ENCODE measurements around the gene DEPDC7.
"Not testable (repeated sequence)": the region's sequence is repeated elsewhere in the genome, so short reads cannot be mapped to it uniquely, and the experiment has no call there.

The DEPDC7 gene

GRCh38 chr11:33015621-33016551 is at the start of gene DEPDC7:
DEPDC7 (plus strand) TSS chr11:33015878; CDS start chr11:33015956, 78 bp downstream.
- DNase-seq = peak; percentile 62

DNA sequence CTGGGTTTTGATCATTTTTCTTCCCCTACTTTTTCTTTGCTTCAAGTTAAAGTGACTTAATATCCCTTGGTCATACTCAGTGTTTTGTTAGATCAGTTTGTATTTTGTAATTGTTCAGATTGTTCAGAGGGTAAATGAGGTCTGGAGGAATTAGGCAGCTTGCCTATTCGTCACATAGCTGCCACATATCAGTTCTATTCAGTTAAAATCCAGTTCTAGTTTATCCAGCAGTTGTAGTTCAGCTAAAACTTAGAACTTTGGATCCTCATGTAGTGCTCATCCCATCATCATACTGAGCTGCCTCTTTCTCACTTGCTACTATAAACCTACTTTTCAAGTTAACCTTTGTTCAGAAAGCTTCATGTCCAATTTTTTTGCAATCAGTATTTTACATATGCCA is 47.1 kb upstream of the DEPDC7 start:
- DNase-seq = no peak

DNA sequence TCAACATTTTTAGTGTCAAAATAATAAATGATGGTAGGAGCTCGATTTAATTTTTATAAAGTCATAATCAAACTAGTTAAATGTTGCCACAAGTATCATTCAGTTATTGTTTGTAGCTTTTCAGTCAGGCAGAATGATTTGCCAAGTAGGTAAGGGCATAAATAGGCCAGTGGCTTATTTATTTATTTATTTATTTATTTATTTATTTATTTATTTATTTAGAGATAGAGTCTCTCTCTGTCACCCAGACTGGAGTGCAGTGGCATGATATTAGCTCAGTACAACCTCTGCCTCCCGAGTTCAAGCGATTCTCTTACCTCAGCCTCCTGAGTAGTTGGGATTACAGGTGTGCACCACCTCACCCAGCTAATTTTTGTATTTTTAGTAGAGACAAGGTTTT is 43.4 kb upstream of the DEPDC7 start:
- not testable (repeated sequence) for DNase-seq

GRCh38 chr11:32972781-32973180 is 42.9 kb upstream of the DEPDC7 start:
- no peak for DNase-seq

DNA sequence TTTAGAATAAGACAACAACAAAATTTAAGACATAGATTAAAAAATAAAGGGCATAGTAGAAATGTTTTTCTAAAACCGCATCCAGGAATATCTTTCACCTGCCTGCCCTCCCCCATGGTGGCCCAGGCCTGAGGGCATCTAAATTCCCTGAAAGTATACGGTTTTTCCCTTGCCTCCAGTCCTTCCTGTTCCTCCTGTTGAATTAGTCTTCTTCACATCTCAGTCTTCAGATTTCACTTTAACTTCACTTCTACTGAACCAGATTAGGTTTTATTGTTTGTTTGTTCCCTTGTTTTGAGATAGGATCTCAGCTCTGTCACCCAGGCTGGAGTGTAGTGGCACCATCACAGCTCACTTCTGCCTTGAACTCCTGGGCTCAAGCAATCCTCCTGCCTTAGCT is 33.1 kb upstream of the DEPDC7 start:
- no peak for DNase-seq

GRCh38 chr11:32983506-32983905 is 32.2 kb upstream of the DEPDC7 start:
- DNase-seq = no peak

DNA sequence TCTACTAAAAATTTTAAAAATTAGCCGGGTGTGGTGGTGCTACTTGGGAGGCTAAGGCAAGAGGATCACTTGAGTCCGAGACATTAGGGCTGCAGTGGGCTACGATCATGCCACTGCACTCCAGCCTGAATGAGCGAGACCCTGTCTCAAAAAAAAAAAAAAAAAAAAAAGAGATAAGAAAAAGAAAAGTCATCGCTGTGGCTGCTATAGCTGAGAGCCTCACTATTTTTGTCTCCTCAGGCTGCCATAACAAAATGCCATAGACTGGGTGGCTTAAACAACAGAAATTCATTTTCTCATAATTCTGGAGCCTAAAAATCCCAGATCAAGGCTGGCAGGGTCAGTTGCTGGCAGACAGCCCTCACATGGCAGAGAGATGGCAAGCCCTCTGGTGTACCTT is 30.1 kb upstream of the DEPDC7 start:
- no peak for DNase-seq

DNA sequence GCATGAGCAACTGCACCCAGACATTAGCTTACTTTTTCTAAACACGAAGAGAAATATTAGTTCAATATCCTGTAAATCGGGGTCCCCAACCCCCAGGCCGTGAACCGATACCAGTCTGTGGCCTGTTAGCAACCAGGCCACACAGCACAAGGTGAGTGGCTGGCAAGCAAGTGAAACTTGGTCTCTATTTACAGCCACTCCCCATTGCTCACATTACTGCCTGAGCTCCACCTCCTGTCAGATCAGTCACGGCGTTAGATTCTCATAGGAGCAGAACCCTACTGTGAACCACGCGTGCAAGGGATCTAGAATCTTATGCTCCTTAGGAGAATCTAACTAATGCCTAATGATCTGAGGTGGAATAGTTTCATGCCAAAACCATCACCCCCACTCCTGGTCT is 27.8 kb upstream of the DEPDC7 start:
- no peak for DNase-seq

GRCh38 chr11:32990481-32990880 is 25.2 kb upstream of the DEPDC7 start:
- DNase-seq = no peak

- no peak for DNase-seq
Measured at GRCh38 chr11:32991427-32991826, 24.3 kb upstream of the DEPDC7 start.

DNA sequence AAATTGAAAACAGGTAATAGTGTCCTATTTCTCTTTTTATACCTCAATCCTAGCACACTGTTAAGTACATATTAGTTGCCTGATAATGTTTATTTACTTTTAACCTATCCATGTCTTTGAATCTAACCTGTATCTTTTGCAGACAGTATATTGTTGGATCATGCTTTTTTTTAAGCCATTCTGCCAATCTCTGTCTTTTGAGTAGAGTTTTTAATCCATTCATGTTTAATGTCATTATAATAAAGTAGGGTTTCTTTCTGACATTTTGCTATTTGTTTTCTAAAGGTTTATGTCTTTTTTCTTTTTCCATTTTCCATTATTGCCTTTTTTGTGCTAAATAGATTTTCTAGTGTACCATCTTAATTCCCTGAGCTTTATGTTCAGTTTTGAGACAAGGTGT is 23.8 kb upstream of the DEPDC7 start:
- no peak for DNase-seq

- no peak for DNase-seq
Measured at GRCh38 chr11:33000181-33000580, 15.5 kb upstream of the DEPDC7 start.

DNA sequence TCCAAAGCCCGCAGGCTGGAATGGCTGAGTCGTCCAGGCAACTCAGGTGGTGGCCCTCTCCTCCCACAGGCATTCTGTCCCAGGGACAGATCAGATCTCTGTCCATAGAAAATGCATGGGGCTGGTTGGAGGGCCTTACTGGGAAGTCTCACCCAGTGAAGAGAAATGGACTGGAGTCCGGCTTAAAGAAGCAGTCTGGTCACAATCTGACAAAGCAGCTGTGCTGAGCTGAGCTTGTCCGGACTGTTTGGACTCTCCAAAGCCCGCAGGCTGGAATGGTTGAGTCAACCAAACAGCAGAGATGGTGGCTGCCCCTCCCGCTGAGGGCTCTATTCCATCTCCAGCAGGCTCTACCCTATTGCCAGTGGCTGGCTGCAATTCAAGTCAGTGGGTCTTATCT is 14.4 kb upstream of the DEPDC7 start:
- no peak for DNase-seq

GRCh38 chr11:33001751-33002542 is 13.7 kb upstream of the DEPDC7 start:
- no peak for DNase-seq

DNA sequence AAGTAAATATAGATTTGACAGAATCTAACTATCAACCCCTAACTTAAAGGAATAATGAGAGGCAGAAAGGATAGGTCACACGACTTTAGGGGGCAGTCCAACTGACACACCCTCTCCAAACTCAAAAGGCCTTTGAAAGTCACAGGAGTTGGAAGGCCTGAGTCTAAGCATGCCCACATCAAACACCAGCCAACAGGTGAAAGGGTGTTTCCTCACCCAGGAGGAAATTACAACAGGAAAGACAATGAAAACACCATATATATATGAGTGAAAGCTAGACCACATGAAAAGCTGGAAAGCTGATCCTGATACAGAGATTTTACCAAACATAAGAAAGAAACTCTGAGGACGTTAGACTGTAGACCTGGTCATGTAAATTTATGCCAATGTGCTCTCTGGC is 10.5 kb upstream of the DEPDC7 start:
- DNase-seq = no peak

DNA sequence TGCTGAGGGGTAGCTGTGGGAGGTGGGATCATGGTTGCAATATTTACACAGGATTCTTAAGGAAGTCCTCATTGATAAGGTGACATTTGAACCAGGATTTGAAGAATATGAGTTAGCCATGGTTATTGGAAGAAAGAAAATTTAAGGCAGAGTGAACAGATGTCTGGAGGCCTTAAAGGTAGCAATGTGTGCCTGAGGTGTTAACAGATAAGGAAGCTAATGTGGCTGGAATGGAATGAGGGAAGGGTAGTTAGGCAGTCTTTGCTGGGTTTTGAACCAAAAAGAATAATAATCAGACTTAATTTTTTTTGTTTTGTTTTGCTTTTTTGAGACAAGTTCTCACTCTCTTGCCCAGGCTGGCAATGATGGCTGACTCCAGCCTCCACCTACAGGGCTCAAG is 9.7 kb upstream of the DEPDC7 start:
- no peak for DNase-seq

DNA sequence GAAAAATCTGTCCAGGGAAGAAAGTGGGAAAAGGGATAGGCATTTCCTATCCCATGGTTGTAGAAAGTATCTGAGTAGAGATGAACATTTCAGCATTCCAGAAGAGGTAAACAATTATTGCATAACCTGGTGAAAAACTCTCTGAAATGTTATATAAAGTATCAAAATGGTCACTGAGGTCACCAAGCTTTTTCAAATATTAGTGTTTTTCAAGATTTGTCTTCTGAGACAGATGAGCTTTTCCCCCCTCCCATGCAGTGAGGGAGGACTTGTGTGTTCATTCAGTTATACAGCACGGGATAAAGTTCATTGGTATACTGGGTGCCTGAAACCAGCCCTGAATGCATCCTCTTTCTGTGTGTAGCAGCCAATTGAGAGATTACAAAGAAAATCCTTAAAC is 1.9 kb upstream of the DEPDC7 start:
- no peak for DNase-seq

DNA sequence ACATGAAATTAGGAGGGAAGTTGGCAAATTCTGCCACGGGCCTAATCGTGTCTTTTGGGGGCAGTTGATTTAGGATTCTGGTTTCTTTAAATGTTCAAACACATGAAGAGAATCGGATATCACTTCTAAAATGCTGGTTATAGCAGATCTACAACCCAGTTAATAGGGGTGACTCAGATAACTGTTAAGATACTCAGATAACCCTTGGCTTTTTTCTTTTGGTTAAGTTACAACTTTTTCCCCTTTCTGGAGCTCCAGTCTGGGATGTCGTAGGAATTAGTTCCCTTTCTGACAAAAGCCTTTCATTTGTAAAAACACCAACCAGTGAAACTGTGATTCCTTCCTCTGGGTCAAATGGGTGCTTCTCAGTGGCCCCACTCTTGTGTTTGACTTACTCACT is 976 bp downstream of the DEPDC7 start:
- no peak for DNase-seq

GRCh38 chr11:33017478-33017877 is 1.8 kb downstream of the DEPDC7 start:
- DNase-seq = no peak

DNA sequence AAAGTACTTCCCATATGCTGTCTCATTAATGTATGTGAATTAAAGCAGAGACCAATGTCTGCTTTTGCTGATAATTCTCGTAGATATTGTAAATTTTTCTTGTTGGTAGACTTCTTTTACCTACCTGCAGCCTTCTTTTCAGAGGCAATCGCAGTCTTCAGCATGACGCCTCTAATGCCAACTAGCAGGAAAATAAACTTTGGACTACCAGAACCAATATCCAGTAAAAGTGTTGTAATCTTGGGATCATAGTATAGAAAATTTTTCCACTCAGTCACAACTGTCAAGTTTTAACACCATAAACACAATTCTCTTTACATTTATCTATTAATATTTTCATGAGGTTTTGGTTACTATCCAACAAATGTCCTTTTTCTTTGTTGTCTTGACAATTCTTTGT is 2.3 kb downstream of the DEPDC7 start:
- DNase-seq = no peak

- DNase-seq = no peak
Measured at GRCh38 chr11:33018840-33019239, 3.2 kb downstream of the DEPDC7 start.

GRCh38 chr11:33021501-33021900 is 5.8 kb downstream of the DEPDC7 start:
- no peak for DNase-seq

- DNase-seq = no peak
Measured at GRCh38 chr11:33021937-33022336, 6.3 kb downstream of the DEPDC7 start.

- no peak for DNase-seq
Measured at GRCh38 chr11:33025339-33025722, 9.7 kb downstream of the DEPDC7 start.

Data from NCI-H1694 (cell line).